Measurements from ENCODE around the gene DENND4C.

DENND4C gene

DNA sequence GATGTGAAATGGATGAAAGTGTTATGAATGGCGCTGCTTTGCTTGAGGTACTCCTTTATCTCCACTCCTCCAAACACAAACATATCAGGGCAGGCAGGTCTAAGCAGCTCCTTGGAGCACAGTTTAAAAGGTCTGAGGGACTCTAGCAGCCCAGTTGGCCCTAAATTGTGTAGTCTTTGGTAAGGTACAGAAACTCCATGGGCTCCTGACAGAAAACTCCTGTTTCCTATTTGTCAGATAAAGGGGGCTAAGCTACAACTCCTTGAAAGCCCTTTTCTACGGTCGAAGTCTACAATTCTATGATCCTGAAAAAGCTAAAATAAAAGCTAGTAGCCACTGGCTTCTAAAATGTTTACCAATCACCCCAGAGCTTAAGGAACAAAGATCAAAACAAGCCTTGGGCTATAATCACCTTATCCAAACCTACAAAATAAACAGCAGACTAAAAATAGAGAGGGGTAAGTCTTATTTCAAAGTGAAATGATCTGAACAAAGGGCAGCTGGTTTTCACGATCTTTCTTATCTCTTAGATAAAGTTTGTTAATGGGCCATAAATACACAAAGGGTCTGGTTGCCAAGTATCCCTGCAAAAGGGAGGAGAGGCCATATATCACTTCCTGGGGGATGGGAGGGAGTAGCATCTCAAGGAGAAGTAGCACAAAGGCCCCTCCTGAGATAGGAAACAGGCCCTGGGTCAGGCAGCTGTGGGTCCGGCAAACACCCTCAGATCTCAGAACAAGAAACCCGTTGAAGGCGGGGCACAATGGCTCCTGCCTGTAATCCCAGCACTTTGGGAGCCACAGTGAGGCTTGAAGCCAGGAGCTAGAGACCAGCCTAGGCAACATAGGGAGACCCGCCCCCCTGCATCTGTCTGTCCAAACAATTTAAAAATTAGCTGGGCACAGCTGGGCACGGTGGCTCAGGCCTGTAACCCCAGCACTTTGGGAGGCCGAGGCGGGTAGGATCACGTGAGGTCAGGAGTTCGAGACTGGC lies 28.3 kb upstream of the DENND4C start:
- Histone ChIP-seq H3K4me1 (ENCODE audit: insufficient read depth, low read length, severe bottlenecking) (no peaks in the 10 kb centered on the region), H3K9me3 (ENCODE audit: low read length) (no peaks in the 10 kb centered on the region), H3K27me3 (ENCODE audit: insufficient read depth, low read length) (no peaks in the 10 kb centered on the region), H3K27ac (ENCODE audit: low read depth, low read length, poor library complexity, severe bottlenecking) (no peak overlapping the region), H3K4me2 (ENCODE audit: low read length) (no peak overlapping the region), H3K9ac (ENCODE audit: low read length) (no peak overlapping the region), H4K20me1 (ENCODE audit: insufficient read depth, low read length) (no peaks in the 10 kb centered on the region), H3K79me2 (ENCODE audit: insufficient read depth, low read length) (no peaks in the 10 kb centered on the region), H3K9me2 (ENCODE audit: low read depth, low read length) (no peaks in the 10 kb centered on the region), H3K36me3 (ENCODE audit: insufficient read depth, low read length) (no peaks in the 10 kb centered on the region), H3F3A (ENCODE audit: insufficient read depth, low read length) (no peaks in the 10 kb centered on the region), H2AFZ (ENCODE audit: low read length) (no peak overlapping the region), H3K4me3 (ENCODE audit: low read depth, low read length, poor library complexity, severe bottlenecking) (no peak overlapping the region)
- no peak for TF ChIP-seq EZH2 (IDR thresholded peaks at IDR 0.05; ENCODE audit: borderline replicate concordance, low read length)
- TF ChIP-seq, protein P1, sequence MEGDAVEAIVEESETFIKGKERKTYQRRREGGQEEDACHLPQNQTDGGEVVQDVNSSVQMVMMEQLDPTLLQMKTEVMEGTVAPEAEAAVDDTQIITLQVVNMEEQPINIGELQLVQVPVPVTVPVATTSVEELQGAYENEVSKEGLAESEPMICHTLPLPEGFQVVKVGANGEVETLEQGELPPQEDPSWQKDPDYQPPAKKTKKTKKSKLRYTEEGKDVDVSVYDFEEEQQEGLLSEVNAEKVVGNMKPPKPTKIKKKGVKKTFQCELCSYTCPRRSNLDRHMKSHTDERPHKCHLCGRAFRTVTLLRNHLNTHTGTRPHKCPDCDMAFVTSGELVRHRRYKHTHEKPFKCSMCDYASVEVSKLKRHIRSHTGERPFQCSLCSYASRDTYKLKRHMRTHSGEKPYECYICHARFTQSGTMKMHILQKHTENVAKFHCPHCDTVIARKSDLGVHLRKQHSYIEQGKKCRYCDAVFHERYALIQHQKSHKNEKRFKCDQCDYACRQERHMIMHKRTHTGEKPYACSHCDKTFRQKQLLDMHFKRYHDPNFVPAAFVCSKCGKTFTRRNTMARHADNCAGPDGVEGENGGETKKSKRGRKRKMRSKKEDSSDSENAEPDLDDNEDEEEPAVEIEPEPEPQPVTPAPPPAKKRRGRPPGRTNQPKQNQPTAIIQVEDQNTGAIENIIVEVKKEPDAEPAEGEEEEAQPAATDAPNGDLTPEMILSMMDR (IDR thresholded peaks at IDR 0.05; ENCODE audit: low read length), result no peak

DNA sequence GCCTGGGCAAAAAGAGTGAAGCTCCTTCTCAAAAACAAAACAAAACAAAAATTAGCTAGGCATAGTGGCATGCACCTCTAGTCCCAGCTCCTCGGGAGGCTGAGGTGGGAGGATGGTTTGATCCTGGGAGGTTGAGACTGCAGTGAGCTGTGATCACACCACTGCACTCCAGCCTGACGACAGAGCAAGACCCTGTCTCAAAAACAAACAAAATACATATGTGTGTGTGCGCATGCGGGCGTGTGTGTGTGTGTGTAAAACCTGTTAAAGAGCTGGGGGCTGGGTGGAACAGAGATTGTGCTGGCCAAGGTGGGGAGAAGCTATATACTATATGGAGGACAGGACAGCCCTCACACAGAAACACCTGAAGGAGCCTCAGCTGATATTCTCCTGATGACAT lies 27.4 kb upstream of the DENND4C start:
- H3K4me2 ChIP-seq (ENCODE audit: low read length), result no peak overlapping the region

DNA sequence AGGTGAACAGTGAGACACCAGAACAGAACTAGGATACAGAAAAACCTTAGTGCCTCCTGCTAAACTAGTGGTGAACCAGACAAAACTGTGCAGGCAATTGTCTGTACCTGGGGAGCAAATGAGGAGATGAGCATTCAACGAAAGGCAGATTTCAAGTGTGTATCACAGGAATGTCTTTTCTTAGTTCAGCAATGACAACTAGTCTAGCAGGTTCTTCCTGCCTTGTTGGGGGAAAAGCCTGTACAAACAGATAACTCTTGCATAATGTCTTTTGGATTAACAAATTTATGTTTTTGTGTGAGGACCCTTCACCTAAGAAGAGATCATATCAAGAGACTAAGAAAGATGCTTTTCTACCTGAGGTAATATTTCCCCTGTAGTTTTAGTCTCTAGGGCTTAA lies 21.8 kb upstream of the DENND4C start:
- Histone ChIP-seq H3K4me2 (ENCODE audit: low read length) (no peak overlapping the region), H3F3A (ENCODE audit: insufficient read depth, low read length) (no peaks in the 10 kb centered on the region), H3K27me3 (ENCODE audit: insufficient read depth, low read length) (no peaks in the 10 kb centered on the region), H2AFZ (ENCODE audit: low read length) (no peak overlapping the region), H3K4me3 (ENCODE audit: low read depth, low read length, poor library complexity, severe bottlenecking) (no peak overlapping the region), H3K36me3 (ENCODE audit: insufficient read depth, low read length) (no peaks in the 10 kb centered on the region), H4K20me1 (ENCODE audit: insufficient read depth, low read length) (no peaks in the 10 kb centered on the region), H3K9me2 (ENCODE audit: low read depth, low read length) (no peaks in the 10 kb centered on the region), H3K27ac (ENCODE audit: low read depth, low read length, poor library complexity, severe bottlenecking) (no peak overlapping the region), H3K79me2 (ENCODE audit: insufficient read depth, low read length) (no peaks in the 10 kb centered on the region), H3K9ac (ENCODE audit: low read length) (no peak overlapping the region), H3K4me1 (ENCODE audit: insufficient read depth, low read length, severe bottlenecking) (no peaks in the 10 kb centered on the region), H3K9me3 (ENCODE audit: low read length) (no peaks in the 10 kb centered on the region)
- TF ChIP-seq, protein P1 (IDR thresholded peaks at IDR 0.05; ENCODE audit: low read length), result no peak
- no peak for TF ChIP-seq EZH2 (IDR thresholded peaks at IDR 0.05; ENCODE audit: borderline replicate concordance, low read length)

More for the DNA sequence above, 27.4 kb upstream of the DENND4C start:
- H2AFZ ChIP-seq (ENCODE audit: low read length), result no peak overlapping the region
- H3K79me2 ChIP-seq (ENCODE audit: insufficient read depth, low read length), result no peaks in the 10 kb centered on the region
- no peak overlapping the region for H3K4me3 ChIP-seq (ENCODE audit: low read depth, low read length, poor library complexity, severe bottlenecking)
- no peaks in the 10 kb centered on the region for H3K4me1 ChIP-seq (ENCODE audit: insufficient read depth, low read length, severe bottlenecking)
- no peaks in the 10 kb centered on the region for H3K9me3 ChIP-seq (ENCODE audit: low read length)
- no peak overlapping the region for H3K9ac ChIP-seq (ENCODE audit: low read length)
- no peaks in the 10 kb centered on the region for H4K20me1 ChIP-seq (ENCODE audit: insufficient read depth, low read length)
- H3K36me3 ChIP-seq (ENCODE audit: insufficient read depth, low read length), result no peaks in the 10 kb centered on the region
- no peaks in the 10 kb centered on the region for H3K27me3 ChIP-seq (ENCODE audit: insufficient read depth, low read length)
- no peak overlapping the region for H3K27ac ChIP-seq (ENCODE audit: low read depth, low read length, poor library complexity, severe bottlenecking)
- no peaks in the 10 kb centered on the region for H3K9me2 ChIP-seq (ENCODE audit: low read depth, low read length)
- H3F3A ChIP-seq (ENCODE audit: insufficient read depth, low read length), result no peaks in the 10 kb centered on the region
- no peak for TF ChIP-seq EZH2 (IDR thresholded peaks at IDR 0.05; ENCODE audit: borderline replicate concordance, low read length)
- TF ChIP-seq, protein P1 (IDR thresholded peaks at IDR 0.05; ENCODE audit: low read length), result no peak

All from OCI-LY1 (cell line).